Cortex of kidney (tissue), 1 donor: ENCODE data around the gene DEFB131B.
"Not testable (repeated sequence)": the region's sequence is repeated elsewhere in the genome, so short reads cannot be mapped to it uniquely, and the experiment has no call there.

Experiments used
- DNase-seq: peaks from one replicate; lab custom pipeline; 2025; lab: John Stamatoyannopoulos, UW

The DEFB131B gene

DNA sequence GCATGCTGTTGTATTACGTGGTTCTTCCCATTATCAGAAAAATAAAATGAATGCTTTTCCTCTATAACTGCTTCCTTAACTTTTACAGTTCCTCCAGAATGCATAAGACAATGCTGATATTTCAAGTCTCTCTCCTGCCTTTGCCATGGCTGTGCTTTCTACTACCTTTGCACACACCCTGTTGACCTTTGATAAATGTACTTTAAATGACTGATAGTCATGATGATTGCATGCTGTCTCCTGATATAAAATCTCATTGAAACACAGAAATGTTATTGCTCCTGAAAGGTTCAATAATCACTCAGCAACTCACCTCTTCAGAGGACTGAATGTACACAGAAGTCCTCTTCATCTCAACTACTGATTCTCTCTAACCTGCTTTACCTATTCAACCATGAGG is at the start of gene DEFB131B:
TSS of gene DEFB131B (plus strand) at position 395 of the 400 bp plus-strand sequence. CDS start at position 395, 0 bp downstream.
- DNase-seq, result not testable (repeated sequence)

GRCh38 chr11:71829247-71829646 is 49.0 kb upstream of the DEFB131B start:
- DNase-seq, result not testable (repeated sequence)

GRCh38 chr11:71829686-71830085 is 48.6 kb upstream of the DEFB131B start:
- DNase-seq, result not testable (repeated sequence)

DNA sequence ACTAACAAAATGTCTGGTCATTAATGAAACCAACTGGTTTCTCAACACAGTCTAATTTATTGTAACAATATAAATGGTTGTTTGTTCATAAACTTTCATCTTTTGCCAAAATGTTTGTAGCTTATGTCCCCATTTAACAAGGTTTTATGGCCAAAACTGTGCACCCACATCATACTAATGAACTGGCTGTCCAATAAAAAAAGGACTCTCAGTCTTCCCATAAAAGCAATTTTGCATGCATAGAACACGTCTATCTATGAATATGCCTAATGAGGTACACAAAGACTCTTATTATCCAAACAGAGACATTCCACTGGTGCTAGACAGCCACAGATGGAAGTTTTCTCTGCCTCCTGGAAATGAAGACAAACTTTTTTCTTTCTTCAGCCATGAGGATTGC is 45.4 kb upstream of the DEFB131B start, which contains the start of gene DEFB108B:
TSS of gene DEFB108B (plus strand) at position 390 of the 400 bp plus-strand sequence. CDS start at position 390, 0 bp downstream.
- not testable (repeated sequence) for DNase-seq

DNA sequence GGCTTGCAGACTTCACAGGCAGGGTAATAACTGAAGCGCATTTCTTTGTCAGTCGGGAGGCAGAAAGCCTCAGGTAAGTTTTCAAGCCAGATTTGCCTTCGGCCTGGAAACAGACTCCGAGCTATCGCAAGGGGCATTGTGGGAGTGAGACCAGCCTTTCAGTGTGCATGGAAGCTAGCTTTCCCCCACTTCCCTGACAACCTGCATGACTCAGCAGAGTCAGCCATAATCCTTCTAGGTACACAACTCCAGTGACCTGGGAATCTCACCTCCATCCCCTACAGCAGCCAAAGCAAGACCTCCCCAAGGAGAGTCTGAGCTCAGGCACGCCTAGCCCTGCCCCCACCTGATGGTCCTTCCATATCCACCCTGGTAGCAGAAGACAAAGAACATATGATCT is 35.5 kb upstream of the DEFB131B start:
- not testable (repeated sequence) for DNase-seq

GRCh38 chr11:71843355-71843754 is 34.9 kb upstream of the DEFB131B start:
- DNase-seq, result not testable (repeated sequence)

DNA sequence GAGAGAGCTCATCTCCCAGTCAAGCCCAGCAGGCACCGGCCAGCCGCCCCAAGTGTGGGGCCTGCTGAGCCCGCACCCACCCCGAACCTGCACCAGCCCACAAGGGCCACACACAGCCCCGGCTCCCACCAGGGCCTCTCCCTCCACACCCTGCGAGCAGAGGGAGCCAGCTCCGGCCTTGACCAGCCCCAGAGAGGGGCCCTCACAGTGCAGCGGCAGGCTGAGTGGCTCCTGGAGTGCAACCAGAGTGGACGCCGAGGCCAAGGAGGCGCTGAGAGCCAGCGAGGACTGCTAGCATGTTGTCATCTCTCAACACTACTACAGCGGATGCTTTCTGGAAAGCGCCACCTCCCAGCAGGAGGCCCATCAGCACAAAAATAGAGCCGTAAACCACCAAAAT is 34.4 kb upstream of the DEFB131B start:
- no peak for DNase-seq

DNA sequence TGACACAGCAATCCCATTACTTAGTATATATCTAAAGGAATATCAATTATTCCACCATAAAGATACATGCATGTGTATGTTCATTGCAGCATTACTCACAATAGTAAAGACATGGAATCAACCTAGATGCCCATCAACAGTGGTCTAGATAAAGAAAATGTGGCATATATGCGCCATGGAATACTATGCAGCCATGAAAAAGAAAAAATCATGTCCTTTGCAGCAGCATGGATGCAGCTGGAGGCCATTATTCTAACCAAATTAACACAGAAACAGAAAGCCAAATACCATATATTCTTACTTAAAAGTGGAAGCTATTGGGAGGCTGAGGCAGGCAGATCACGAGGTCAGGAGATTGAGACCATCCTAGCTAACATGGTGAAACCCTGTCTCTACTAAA is 24.4 kb upstream of the DEFB131B start:
- DNase-seq, result not testable (repeated sequence)

GRCh38 chr11:71855880-71856279 is 22.4 kb upstream of the DEFB131B start:
- not testable (repeated sequence) for DNase-seq

DNA sequence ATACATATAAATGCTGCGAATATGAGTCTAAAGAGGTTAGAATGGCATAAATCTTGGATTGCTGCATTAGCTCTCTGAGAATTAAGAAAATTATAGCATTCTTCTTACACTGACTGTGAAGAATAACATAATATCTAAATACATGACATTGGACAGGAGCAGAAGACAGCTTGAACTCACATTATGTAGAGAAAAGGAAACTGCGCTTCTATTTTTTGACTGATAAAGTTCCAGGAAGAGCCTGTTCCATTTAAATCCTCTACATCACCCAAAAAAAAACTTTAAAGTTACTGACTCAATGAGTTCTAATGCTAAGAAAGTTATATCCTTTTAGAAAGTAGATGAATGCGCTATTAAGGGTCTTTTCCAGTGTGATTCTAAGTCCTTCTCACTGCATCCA is 17.4 kb upstream of the DEFB131B start:
- not testable (repeated sequence) for DNase-seq

- DNase-seq, result not testable (repeated sequence)
These were observed 14.2 kb upstream of the DEFB131B start for GRCh38 chr11:71863978-71864627.

DNA sequence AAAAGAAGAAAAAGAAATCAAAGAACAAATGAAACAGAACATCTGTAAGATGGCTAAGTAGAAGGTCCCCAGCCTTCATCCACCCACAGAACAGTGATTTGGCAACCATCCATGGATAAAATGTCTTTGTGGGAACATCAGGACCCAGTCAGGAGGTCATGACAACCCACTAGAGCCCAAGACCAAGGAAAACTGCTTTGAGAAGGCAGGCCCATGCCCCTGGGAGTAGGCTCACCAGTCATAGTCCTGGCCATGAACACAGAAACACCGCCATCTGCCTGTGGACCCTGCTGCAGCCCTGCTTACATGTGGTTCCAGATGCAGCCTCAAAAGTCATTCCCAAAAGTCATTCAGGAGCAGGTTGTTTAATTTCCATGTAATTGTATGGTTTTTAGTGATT is 11.0 kb upstream of the DEFB131B start:
- DNase-seq, result not testable (repeated sequence)

DNA sequence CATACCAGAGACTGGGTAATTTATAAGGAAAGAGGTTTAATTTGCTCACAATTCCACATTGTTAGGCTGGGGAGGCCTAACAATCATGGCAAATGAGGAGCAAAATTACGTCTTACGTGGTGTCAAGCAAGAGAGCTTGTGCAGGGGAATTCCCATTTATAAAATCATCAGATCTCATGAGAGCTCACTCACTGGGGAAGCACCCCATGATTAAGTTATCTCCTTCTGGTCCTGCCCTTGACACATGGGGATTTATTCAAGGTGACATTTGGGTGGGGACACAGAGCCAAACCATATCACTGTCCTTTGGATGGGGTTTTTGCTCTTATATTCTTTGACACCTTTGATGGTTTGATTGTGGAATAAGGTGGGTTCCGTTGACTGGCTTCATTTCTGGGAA is 8.3 kb upstream of the DEFB131B start:
- DNase-seq, result not testable (repeated sequence)

DNA sequence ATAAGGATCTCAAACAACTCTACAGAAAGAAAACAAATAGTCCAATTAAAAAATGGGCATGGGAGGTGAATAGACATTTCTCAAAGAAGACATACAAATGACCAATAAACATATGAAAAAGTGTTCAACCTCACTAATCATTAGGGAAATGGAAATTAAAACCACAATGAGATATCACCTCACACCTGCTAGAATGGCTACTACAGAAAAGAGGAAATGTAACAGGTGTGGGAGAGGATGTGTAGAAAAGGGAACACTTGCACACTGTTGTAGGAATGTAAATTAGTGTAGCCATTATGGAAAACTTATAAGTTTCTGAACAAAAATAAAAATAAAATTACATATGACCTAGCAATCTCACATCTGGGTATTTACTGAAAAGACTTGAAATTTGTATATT is 7.6 kb upstream of the DEFB131B start:
- DNase-seq, result not testable (repeated sequence)

- DNase-seq, result not testable (repeated sequence)
These were observed 2.0 kb upstream of the DEFB131B start for GRCh38 chr11:71876262-71876661.

DNA sequence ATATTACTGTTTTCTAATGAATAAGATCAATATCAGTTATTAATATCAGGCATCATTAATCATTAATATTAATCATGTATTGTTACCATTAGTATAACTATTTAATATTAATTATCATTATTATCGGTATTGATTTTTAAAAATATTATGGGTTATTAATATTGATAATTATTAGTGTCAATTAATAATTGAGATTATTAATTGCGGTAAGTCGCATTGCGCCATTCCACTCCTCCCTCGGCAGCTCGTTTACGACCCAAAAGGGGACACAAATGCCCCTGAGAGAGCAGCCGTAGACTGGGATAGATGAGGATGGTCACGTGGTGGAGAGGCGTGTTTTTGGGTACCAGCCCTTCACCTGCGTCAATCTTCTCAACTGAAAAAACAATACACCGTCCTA is 7.6 kb downstream of the DEFB131B start:
- DNase-seq, result not testable (repeated sequence)

DNA sequence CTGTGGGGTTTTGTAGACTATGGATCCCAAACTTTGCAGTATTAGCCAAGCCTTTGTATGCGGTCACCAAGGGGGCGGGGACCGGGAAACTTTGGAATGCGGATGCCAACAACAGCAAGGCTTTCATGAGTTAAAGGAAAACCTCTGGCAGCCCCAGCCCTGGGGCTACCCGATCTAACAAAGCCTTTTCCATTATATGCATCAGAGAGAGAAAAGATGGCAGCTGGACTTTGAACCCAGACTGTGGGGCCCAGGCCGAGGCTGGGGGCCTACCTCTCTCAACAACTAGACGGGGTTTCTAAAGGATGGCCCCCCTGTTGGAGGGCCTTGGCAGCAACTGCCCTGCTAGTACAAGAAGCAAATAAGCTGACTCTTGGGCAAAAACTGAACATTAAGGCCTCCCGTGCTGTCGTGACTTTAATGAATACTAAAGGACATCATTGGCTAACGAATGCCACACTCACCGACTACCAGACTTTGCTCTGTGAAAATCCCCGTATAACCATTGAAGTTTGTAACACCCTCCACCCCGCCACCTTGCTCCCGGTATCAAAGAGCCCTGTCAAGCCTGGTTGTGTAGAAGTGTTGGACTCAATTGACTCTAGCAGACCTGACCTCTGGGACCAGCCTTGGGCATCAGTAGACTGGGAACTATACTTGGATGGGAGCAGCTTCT is 10.2 kb downstream of the DEFB131B start:
- DNase-seq, result not testable (repeated sequence)

DNA sequence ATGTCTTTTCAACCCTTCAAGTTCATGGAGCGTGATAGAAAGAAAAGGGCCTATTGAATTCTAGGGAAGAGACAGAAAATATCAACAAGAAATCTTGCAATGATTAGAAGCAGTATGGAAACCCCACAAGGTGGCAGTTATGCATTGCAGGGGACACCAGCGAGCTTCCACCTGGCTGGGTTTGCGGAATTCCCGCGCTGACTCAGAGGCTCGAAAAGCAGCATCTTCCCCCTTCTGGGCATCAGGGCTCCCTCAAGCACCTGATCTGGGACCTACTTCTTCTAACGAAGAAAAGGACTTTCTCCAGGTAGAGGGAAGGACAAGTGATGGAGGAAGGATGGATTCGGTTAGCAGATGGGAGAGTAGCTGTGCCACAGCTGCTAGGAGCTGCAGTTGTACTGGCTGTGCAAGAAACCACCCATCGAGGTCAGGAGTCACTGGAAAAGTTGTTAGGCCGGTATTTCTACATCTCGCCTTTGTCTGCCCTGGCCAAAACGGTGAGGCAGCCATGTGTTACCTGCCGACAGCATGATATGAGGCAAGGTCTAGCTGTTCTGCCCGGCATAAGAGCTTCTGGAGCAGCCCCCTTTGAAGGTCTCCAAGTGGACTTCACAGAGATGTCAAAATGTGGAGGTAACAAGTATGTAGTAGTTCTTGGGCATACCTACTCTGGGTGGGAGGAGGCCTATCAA is 11.1 kb downstream of the DEFB131B start:
- DNase-seq, result not testable (repeated sequence)

DNA sequence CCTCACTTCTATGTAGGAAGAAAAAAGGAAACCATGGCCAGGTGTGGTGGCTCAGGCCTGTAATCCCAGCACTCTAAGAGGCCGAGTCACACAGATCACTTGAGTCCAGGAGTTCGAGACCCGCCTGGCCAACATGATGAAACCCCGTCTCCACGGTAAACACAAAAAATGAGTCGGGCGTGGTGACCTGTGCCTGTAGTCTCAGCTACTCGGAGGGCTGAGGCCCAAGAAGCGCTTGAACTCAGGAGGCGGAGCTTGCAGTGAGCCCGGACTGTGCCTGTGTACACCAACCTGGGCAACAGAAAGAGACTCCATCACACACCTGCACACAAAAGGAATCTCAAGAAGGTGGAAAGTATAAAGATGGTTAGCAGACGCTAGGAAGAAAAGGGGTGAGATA is 17.7 kb downstream of the DEFB131B start:
- DNase-seq, result no peak

DNA sequence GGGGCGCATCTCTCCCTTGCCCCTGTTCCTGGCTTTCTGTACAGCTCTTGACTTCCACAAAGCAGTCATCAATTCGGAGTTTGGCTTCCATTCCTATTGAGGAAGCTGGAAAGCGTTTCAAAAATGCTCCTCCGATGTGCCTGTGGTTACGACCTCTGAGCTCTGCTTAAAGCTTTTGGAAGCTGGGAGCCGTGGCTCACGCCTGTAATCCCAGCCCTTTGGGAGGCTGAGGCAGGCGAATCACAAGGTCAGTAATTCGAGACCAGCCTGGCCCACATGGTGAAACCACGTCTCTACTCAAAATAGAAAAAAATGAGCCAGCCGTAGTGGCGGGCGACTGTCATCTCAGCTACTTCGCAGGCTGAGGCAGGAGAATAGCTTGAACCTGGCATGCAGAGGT is 22.9 kb downstream of the DEFB131B start:
- not testable (repeated sequence) for DNase-seq

DNA sequence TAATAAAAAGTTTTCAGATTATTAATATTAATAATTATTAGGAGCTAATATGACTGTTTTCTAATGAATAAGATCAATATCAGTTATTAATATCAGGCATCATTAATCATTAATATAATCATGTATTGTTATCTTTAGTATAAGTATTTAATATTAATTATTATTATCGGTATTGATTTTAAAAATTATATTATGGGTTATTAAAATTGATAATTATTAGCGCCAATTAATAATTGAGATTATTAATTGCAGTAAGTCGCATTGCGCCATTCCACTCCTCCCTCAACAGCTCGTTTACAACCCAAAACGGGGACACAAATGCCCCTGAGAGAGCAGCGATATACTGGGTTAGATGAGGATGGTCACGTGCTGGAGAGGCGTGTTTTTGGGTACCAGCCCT is 30.0 kb downstream of the DEFB131B start:
- DNase-seq, result no peak

- DNase-seq, result not testable (repeated sequence)
These were observed 32.5 kb downstream of the DEFB131B start for GRCh38 chr11:71910775-71911174.
